SK-N-SH (cell line): Measurements from ENCODE around the gene JOSD2. TPM values are rescaled to one million over a fixed set of nuclear protein-coding genes. Genes with fewer than 3 reads are reported as not detected.

Experiments used
- CTCF ChIA-PET: fragments of 300-600, 350-600 bp; formaldehyde crosslinking; extraction: SDS; loops from one replicate; lab custom pipeline; 2021; lab: Yijun Ruan, JAX
- POLR2A ChIA-PET: fragments of 350-600 bp; sonication (Branson Sonifier 250); formaldehyde crosslinking; extraction: SDS; loops from one replicate; lab custom pipeline; 2020; ENCODE audit warnings: antibody characterized with exemption, inconsistent platforms; lab: Yijun Ruan, JAX
- DNase-seq: peaks from one replicate; pipeline ENCODE4 v3.0.0; 2012
- H2AFZ ChIP-seq: fragments of 200-600 bp; sonication (generic); 2 replicates; pipeline ENCODE4 v1.8.1; 2016; ENCODE audit warnings: antibody characterized with exemption, mild to moderate bottlenecking, low read depth
- H3F3A ChIP-seq: fragments of 200-600 bp; sonication (generic); replicated peaks from 2 replicates; pipeline ENCODE3; 2016; ENCODE audit warnings: antibody characterized with exemption, mild to moderate bottlenecking; ENCODE audit not compliant: insufficient read depth
- H3K27ac ChIP-seq, 2 experiments: fragments of 200-500 bp in 1 of 2; fragments of 200-600 bp in 1 of 2; sonication (Bioruptor generic) in 1 of 2; sonication (generic), shearing (Covaris generic) in 1 of 2; 2 replicates each; pipeline versions ENCODE4 v1.5.1 to v1.6.1; 2014 to 2016; ENCODE audit warnings: low read depth in 2 of 2, inconsistent platforms in 1 of 2, low read length in 1 of 2, mild to moderate bottlenecking in 1 of 2, mixed read lengths in 1 of 2
- H3K27me3 ChIP-seq: fragments of 200-600 bp; sonication (generic), shearing (Covaris generic); 2 replicates; pipeline ENCODE4 v1.6.1; 2016; ENCODE audit warnings: mixed run types; ENCODE audit not compliant: insufficient read depth
- H3K36me3 ChIP-seq, 2 experiments: fragments of 200-500 bp in 1 of 2; fragments of 200-600 bp in 1 of 2; sonication (Bioruptor generic) in 1 of 2; sonication (generic) in 1 of 2; replicated peaks in 1 of 2; 2 replicates each; pipeline versions ENCODE3 to v1.5.1; 2014 to 2016; ENCODE audit warnings: low read length in 1 of 2, mild to moderate bottlenecking in 1 of 2; ENCODE audit not compliant: insufficient read depth in 2 of 2, control insufficient read depth in 1 of 2
- H3K4me1 ChIP-seq, 2 experiments: fragments of 200-500 bp in 1 of 2; fragments of 200-600 bp in 1 of 2; sonication (Bioruptor generic) in 1 of 2; sonication (generic), shearing (Covaris generic) in 1 of 2; 2 replicates each; pipeline versions ENCODE4 v1.5.1 to v1.6.1; 2014 to 2016; ENCODE audit warnings: low read depth in 1 of 2, low read length in 1 of 2, mixed run types in 1 of 2; ENCODE audit not compliant: insufficient read depth in 2 of 2, control insufficient read depth in 1 of 2
- H3K4me2 ChIP-seq: fragments of 200-600 bp; sonication (generic), shearing (Covaris generic); 2 replicates; pipeline ENCODE4 v1.6.1; 2017; ENCODE audit warnings: mixed run types
- H3K4me3 ChIP-seq, 2 experiments: fragments of 200-500 bp in 1 of 2; fragments of 200-600 bp in 1 of 2; sonication (Bioruptor generic) in 1 of 2; sonication (generic), shearing (Covaris generic) in 1 of 2; 2 replicates each; pipeline versions ENCODE4 v1.5.1 to v1.8.1; 2014 to 2016; ENCODE audit warnings: low read depth in 2 of 2, inconsistent platforms in 1 of 2, low read length in 1 of 2, mild to moderate bottlenecking in 1 of 2, mixed read lengths in 1 of 2, moderate library complexity in 1 of 2
- H3K79me2 ChIP-seq: fragments of 200-600 bp; sonication (generic); 2 replicates; pipeline ENCODE4 v1.8.1; 2017; ENCODE audit warnings: mild to moderate bottlenecking; ENCODE audit not compliant: insufficient read depth
- H3K9ac ChIP-seq: fragments of 200-600 bp; sonication (generic); 2 replicates; pipeline ENCODE4 v1.6.1; 2017; ENCODE audit warnings: mixed run types
- H3K9me2 ChIP-seq: fragments of 200-600 bp; sonication (generic); 2 replicates; pipeline ENCODE4 v1.6.1; 2017; ENCODE audit warnings: mixed run types
- H3K9me3 ChIP-seq: fragments of 200-600 bp; sonication (generic); 2 replicates; pipeline ENCODE4 v1.6.1; 2017; ENCODE audit warnings: mixed run types, mild to moderate bottlenecking, moderate library complexity
- H4K20me1 ChIP-seq: fragments of 200-600 bp; sonication (generic); 2 replicates; pipeline ENCODE4 v1.6.1; 2017; ENCODE audit warnings: mild to moderate bottlenecking, mixed run types; ENCODE audit not compliant: insufficient read depth
- CHD2 ChIP-seq: fragments of 150-350 bp; IDR thresholded peaks from 2 replicates; pipeline ENCODE4 v1.6.1; 2018; ENCODE audit warnings: low read length; ENCODE audit not compliant: partially characterized antibody
- EP300 ChIP-seq, 2 experiments: IDR thresholded peaks; 2 replicates each; pipeline versions ENCODE4 v1.4.0 to v1.6.1; 2012; ENCODE audit warnings: borderline replicate concordance in 1 of 2, low read depth in 1 of 2, low read length in 1 of 2
- FOSL2 ChIP-seq: IDR thresholded peaks from 2 replicates; pipeline ENCODE4 v1.4.0; 2012; ENCODE audit warnings: low read depth, mild to moderate bottlenecking, moderate library complexity, borderline replicate concordance
- GATA2 ChIP-seq: sonication (generic); formaldehyde crosslinking; IDR thresholded peaks from 2 replicates; pipeline ENCODE4 v1.5.0; 2020; ENCODE audit warnings: mild to moderate bottlenecking, missing genetic modification reagents
- NFIC ChIP-seq: IDR thresholded peaks from 2 replicates; pipeline ENCODE4 v1.4.0; 2012; ENCODE audit warnings: borderline replicate concordance
- POLR2AphosphoS5 ChIP-seq: IDR thresholded peaks from 2 replicates; pipeline ENCODE4 v1.6.1; 2012; ENCODE audit warnings: low read depth, low read length
- RCOR1 ChIP-seq: fragments of 150-350 bp; IDR thresholded peaks from 2 replicates; pipeline ENCODE4 v1.6.1; 2017; ENCODE audit warnings: antibody characterized with exemption, low read length
- SMC3 ChIP-seq: IDR thresholded peaks from 2 replicates; pipeline ENCODE4 v1.6.1; 2012; ENCODE audit warnings: low read depth, low read length, improper control_type of control experiment
- TCF12 ChIP-seq: IDR thresholded peaks from 2 replicates; pipeline ENCODE4 v1.4.0; 2012
- TEAD4 ChIP-seq: IDR thresholded peaks from 2 replicates; pipeline ENCODE4 v1.4.0; 2012; ENCODE audit warnings: mild to moderate bottlenecking, borderline replicate concordance; ENCODE audit not compliant: insufficient read depth
- WGBS: methylation state at CpG from one replicate; pipeline ENCODE4 v1.1.6; 2017; ENCODE audit warnings: low lambda C conversion rate; 5-methylcytosine and 5-hydroxymethylcytosine counted together
- polyA plus RNA-seq, 3 experiments: library from polyadenylated mRNA; depleted of rRNA; stranded (reverse); fragments of >200 nt; gene quantifications; 2 replicates each; pipeline ENCODE4 v1.2.3, GENCODE V29; 2012
- TF ChIP-seq, protein P1 (sequence below): fragments of 200-600 bp; sonication (generic); IDR thresholded peaks from 2 replicates; pipeline ENCODE4 v1.6.1; 2017; ENCODE audit warnings: antibody characterized with exemption, mild to moderate bottlenecking, moderate library complexity
- TF ChIP-seq, protein P2 (sequence below): fragments of 150-350 bp; IDR thresholded peaks from 2 replicates; pipeline ENCODE4 v1.6.1; 2017; ENCODE audit warnings: antibody characterized with exemption, low read length, low read depth, borderline replicate concordance
- TF ChIP-seq, protein P3 (sequence below): fragments of 150-350 bp; IDR thresholded peaks from 2 replicates; pipeline ENCODE4 v1.6.1; 2016; ENCODE audit warnings: mild to moderate bottlenecking, low read depth, low read length
- TF ChIP-seq, protein P4 (sequence below): IDR thresholded peaks from 2 replicates; pipeline ENCODE4 v1.4.0; 2012; ENCODE audit warnings: low read depth, borderline replicate concordance

The JOSD2 gene
- polyA plus RNA-seq, 1 of the 3 experiments (the other 2 are of a cell fraction), result 81.2 TPM

DNA sequence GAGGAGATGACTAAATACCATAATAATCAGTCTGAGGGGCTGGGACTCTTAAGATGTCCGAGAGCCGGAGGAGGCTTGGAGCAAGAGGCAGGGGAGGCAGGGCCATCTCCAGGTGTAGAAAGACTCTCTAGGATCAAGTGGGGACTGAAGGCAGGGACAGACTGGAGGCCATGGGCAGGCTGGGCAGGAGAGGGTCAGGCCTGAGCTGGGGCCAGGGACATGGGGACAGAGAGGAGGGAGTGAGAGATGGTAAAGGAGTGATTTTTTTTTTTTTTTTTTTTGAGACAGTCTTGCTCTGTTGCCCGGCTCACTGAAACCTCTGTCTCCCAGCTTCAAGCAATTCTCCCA lies 2.2 kb downstream of the JOSD2 start:
- POLR2A ChIA-PET, result interaction anchor here (1.0 kb wide), 1 partner anchor 17 kb away, joined by 4 read pairs; no protein-coding TSS in a partner anchor
- H3K36me3 ChIP-seq, result no peaks in the 10 kb centered on the region
- TF ChIP-seq TEAD4 (no peak), TCF12 (no peak), EP300 (IDR thresholded peaks at IDR 0.05; ENCODE audit: borderline replicate concordance in 1 of 2, low read depth in 1 of 2, low read length in 1 of 2) (no peak), SMC3 (no peak), GATA2 (CRISPR knock-in tag) (no peak), RCOR1 (no peak), CHD2 (no peak), FOSL2 (no peak), NFIC (no peak), POLR2AphosphoS5 (no peak)
- TF ChIP-seq, protein P1, sequence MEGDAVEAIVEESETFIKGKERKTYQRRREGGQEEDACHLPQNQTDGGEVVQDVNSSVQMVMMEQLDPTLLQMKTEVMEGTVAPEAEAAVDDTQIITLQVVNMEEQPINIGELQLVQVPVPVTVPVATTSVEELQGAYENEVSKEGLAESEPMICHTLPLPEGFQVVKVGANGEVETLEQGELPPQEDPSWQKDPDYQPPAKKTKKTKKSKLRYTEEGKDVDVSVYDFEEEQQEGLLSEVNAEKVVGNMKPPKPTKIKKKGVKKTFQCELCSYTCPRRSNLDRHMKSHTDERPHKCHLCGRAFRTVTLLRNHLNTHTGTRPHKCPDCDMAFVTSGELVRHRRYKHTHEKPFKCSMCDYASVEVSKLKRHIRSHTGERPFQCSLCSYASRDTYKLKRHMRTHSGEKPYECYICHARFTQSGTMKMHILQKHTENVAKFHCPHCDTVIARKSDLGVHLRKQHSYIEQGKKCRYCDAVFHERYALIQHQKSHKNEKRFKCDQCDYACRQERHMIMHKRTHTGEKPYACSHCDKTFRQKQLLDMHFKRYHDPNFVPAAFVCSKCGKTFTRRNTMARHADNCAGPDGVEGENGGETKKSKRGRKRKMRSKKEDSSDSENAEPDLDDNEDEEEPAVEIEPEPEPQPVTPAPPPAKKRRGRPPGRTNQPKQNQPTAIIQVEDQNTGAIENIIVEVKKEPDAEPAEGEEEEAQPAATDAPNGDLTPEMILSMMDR, result no peak
- TF ChIP-seq, protein P2, sequence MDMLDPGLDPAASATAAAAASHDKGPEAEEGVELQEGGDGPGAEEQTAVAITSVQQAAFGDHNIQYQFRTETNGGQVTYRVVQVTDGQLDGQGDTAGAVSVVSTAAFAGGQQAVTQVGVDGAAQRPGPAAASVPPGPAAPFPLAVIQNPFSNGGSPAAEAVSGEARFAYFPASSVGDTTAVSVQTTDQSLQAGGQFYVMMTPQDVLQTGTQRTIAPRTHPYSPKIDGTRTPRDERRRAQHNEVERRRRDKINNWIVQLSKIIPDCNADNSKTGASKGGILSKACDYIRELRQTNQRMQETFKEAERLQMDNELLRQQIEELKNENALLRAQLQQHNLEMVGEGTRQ, result no peak
- TF ChIP-seq, protein P3, sequence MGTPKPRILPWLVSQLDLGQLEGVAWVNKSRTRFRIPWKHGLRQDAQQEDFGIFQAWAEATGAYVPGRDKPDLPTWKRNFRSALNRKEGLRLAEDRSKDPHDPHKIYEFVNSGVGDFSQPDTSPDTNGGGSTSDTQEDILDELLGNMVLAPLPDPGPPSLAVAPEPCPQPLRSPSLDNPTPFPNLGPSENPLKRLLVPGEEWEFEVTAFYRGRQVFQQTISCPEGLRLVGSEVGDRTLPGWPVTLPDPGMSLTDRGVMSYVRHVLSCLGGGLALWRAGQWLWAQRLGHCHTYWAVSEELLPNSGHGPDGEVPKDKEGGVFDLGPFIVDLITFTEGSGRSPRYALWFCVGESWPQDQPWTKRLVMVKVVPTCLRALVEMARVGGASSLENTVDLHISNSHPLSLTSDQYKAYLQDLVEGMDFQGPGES, result no peak
- TF ChIP-seq, protein P4, sequence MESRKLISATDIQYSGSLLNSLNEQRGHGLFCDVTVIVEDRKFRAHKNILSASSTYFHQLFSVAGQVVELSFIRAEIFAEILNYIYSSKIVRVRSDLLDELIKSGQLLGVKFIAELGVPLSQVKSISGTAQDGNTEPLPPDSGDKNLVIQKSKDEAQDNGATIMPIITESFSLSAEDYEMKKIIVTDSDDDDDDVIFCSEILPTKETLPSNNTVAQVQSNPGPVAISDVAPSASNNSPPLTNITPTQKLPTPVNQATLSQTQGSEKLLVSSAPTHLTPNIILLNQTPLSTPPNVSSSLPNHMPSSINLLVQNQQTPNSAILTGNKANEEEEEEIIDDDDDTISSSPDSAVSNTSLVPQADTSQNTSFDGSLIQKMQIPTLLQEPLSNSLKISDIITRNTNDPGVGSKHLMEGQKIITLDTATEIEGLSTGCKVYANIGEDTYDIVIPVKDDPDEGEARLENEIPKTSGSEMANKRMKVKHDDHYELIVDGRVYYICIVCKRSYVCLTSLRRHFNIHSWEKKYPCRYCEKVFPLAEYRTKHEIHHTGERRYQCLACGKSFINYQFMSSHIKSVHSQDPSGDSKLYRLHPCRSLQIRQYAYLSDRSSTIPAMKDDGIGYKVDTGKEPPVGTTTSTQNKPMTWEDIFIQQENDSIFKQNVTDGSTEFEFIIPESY, result no peak

More for the DNA sequence above, 2.2 kb downstream of the JOSD2 start:
- Histone ChIP-seq H3K4me1 (peaks cover 0 to 24% of the 10 kb centered on the region in 2 experiments; a peak in 1 of 4 replicates), H3K27me3 (no peaks in the 10 kb centered on the region), H3K9me3 (no peaks in the 10 kb centered on the region), H3K4me3 (no peak overlapping the region), H3K79me2 (peaks cover 14% of the 10 kb centered on the region; the same call in 1 of the 2 replicates), H3K27ac (no peak overlapping the region), H4K20me1 (no peaks in the 10 kb centered on the region), H3K9ac (no peak overlapping the region), H3K4me2 (no peak overlapping the region), H3K9me2 (no peaks in the 10 kb centered on the region), H2AFZ (no peak overlapping the region), H3F3A (no peaks in the 10 kb centered on the region)
- CTCF ChIA-PET, result interaction anchor here (1.1 to 6.1 kb wide), 4 partner anchors 8 to 48 kb away, joined by 3 to 54 read pairs (median 6); no protein-coding TSS in a partner anchor
- no peak for DNase-seq
- WGBS, result 100% methylated on average over 3 of the region's 3 CpGs
